GM19468 (cell line): ENCODE results near the gene TSSC4.

Experiments used
- ATAC-seq: cut with Tn5 transposase; IDR thresholded peaks from one replicate; pipeline ENCODE4 v1.9.1; 2021; ENCODE audit warnings: mild to moderate bottlenecking, moderate library complexity, moderate number of reproducible peaks; ENCODE audit not compliant: unreplicated experiment; ENCODE audit errors: extremely low read depth

The TSSC4 gene

GRCh38 chr11:2414616-2415015 is 14.1 kb downstream of the TSSC4 start:
- ATAC-seq = no peak

GRCh38 chr11:2415171-2415570 is 14.6 kb downstream of the TSSC4 start:
- ATAC-seq = no peak

- no peak for ATAC-seq
These were observed 15.2 kb downstream of the TSSC4 start for GRCh38 chr11:2415601-2416380.

- ATAC-seq = no peak
These were observed 16.2 kb downstream of the TSSC4 start for GRCh38 chr11:2416765-2417164.

- no peak for ATAC-seq
These were observed 17.5 kb downstream of the TSSC4 start for GRCh38 chr11:2417856-2418692.

GRCh38 chr11:2418693-2419360 is 18.3 kb downstream of the TSSC4 start:
- ATAC-seq = no peak

- no peak for ATAC-seq
These were observed 19.3 kb downstream of the TSSC4 start for GRCh38 chr11:2419638-2420501.

- no peak for ATAC-seq
These were observed 20.1 kb downstream of the TSSC4 start for GRCh38 chr11:2420502-2421225.

- ATAC-seq = no peak
These were observed 20.9 kb downstream of the TSSC4 start for GRCh38 chr11:2421226-2421994.

- no peak for ATAC-seq
These were observed 21.4 kb downstream of the TSSC4 start for GRCh38 chr11:2421996-2422395.

- ATAC-seq = no peak
These were observed 22.1 kb downstream of the TSSC4 start for GRCh38 chr11:2422461-2423156.

GRCh38 chr11:2423157-2424025 is 22.8 kb downstream of the TSSC4 start:
- ATAC-seq = no peak

- no peak for ATAC-seq
These were observed 24.4 kb downstream of the TSSC4 start for GRCh38 chr11:2424811-2425495.

- no peak for ATAC-seq
These were observed 25.0 kb downstream of the TSSC4 start for GRCh38 chr11:2425506-2425905.

- ATAC-seq = no peak
These were observed 25.7 kb downstream of the TSSC4 start for GRCh38 chr11:2426221-2426620.

- ATAC-seq = no peak
These were observed 26.4 kb downstream of the TSSC4 start for GRCh38 chr11:2426826-2427521.
